Endothelial cell of umbilical vein (primary cell): ENCODE data around the gene ZEB1. TPM values are rescaled to one million over a fixed set of nuclear protein-coding genes. Genes with fewer than 3 reads are reported as not detected.
"Not testable (repeated sequence)": the region's sequence is repeated elsewhere in the genome, so short reads cannot be mapped to it uniquely, and the experiment has no call there.

Experiments used
- BruUV-seq: library from RNA; stranded (reverse); fragments of 400-500 nt; replicated peaks from 2 replicates; lab custom pipeline; 2021; lab: Mats Ljungman, UMichigan
- CTCF ChIA-PET: fragments of 300-600, 350-600 bp; sonication (Branson Sonifier 250); formaldehyde crosslinking; loops from one replicate; lab custom pipeline; 2021; ENCODE audit warnings: antibody characterized with exemption, inconsistent platforms; lab: Charles Lee
- POLR2A ChIA-PET: fragments of 300-600, 350-600 bp; sonication (Branson Sonifier 250); formaldehyde crosslinking; loops from one replicate; lab custom pipeline; 2021; ENCODE audit warnings: antibody characterized with exemption, inconsistent platforms; lab: Charles Lee
- DNase-seq: peaks from one replicate; pipeline ENCODE4 v3.0.0-alpha.2; 2011; ENCODE audit warnings: low read depth, low spot score
- FAIRE-seq: peaks from 2 replicates; lab custom pipeline; 2011; peaks lifted over from hg19 to GRCh38; lab: Jason Lieb, UNC
- H2AFZ ChIP-seq: 2 replicates; pipeline ENCODE4 v1.6.0; 2012; ENCODE audit warnings: low read depth, low read length, control low read depth, inconsistent platforms
- H3K27ac ChIP-seq: 2 replicates; pipeline ENCODE4 v1.5.1; 2011; ENCODE audit warnings: low read depth, mild to moderate bottlenecking, control low read depth, low read length, moderate library complexity; ENCODE audit not compliant: insufficient read depth
- H3K27me3 ChIP-seq, 2 experiments: 2 replicates each; pipeline versions ENCODE4 v1.6.0 to v1.6.1; 2011; ENCODE audit warnings: low read length in 2 of 2, mixed read lengths in 1 of 2; ENCODE audit not compliant: control insufficient read depth in 2 of 2, insufficient read depth in 2 of 2
- H3K36me3 ChIP-seq, 2 experiments: 2 replicates in 1 of 2; 3 replicates in 1 of 2; pipeline ENCODE4 v1.5.1; 2011; ENCODE audit warnings: low read length in 2 of 2, mild to moderate bottlenecking in 1 of 2, moderate library complexity in 1 of 2; ENCODE audit not compliant: control insufficient read depth in 2 of 2, insufficient read depth in 2 of 2; ENCODE audit errors: extremely low read depth in 1 of 2
- H3K4me1 ChIP-seq: 3 replicates; pipeline ENCODE4 v1.5.1; 2011; ENCODE audit warnings: mild to moderate bottlenecking, low read length; ENCODE audit not compliant: control insufficient read depth, insufficient read depth; ENCODE audit errors: extremely low read depth
- H3K4me2 ChIP-seq: 2 replicates; pipeline ENCODE4 v1.6.1; 2011; ENCODE audit warnings: low read length, control low read depth, mixed read lengths; ENCODE audit not compliant: insufficient read depth
- H3K4me3 ChIP-seq, 3 experiments: fragments of 200-600 bp in 1 of 3; sonication (generic), shearing (Covaris generic) in 1 of 3; replicated peaks in 1 of 3; 2 replicates each; pipeline ENCODE4 v1.5.1; 2011 to 2016; ENCODE audit warnings: control low read depth in 3 of 3, low read length in 3 of 3, mild to moderate bottlenecking in 2 of 3, inconsistent platforms in 1 of 3, low read depth in 1 of 3, moderate library complexity in 1 of 3; ENCODE audit not compliant: insufficient read depth in 1 of 3
- H3K79me2 ChIP-seq: 2 replicates; pipeline ENCODE4 v1.6.0; 2012; ENCODE audit warnings: low read length, inconsistent platforms; ENCODE audit not compliant: control insufficient read depth, insufficient read depth
- H3K9ac ChIP-seq: replicated peaks from 2 replicates; pipeline ENCODE3; 2011; ENCODE audit warnings: low read length, control low read depth; ENCODE audit not compliant: insufficient read depth; ENCODE audit errors: extremely low read depth
- H3K9me1 ChIP-seq: replicated peaks from 3 replicates; pipeline ENCODE4 v1.6.0; 2011; ENCODE audit warnings: mild to moderate bottlenecking, low read length; ENCODE audit not compliant: control insufficient read depth, insufficient read depth; ENCODE audit errors: extremely low read depth
- H3K9me3 ChIP-seq: replicated peaks from 2 replicates; pipeline ENCODE4 v1.5.1; 2012; ENCODE audit warnings: low read length, inconsistent platforms; ENCODE audit not compliant: control insufficient read depth, insufficient read depth
- H4K20me1 ChIP-seq: replicated peaks from 2 replicates; pipeline ENCODE3; 2011; ENCODE audit warnings: mild to moderate bottlenecking, low read length; ENCODE audit not compliant: control insufficient read depth, insufficient read depth; ENCODE audit errors: extremely low read depth
- EZH2 ChIP-seq: IDR thresholded peaks from 2 replicates; pipeline ENCODE4 v1.6.1; 2012; ENCODE audit warnings: borderline replicate concordance, low read depth, mild to moderate bottlenecking, moderate library complexity, low read length, inconsistent platforms; ENCODE audit not compliant: severe bottlenecking
- FOS ChIP-seq: IDR thresholded peaks from 2 replicates; pipeline ENCODE4 v1.6.1; 2011; ENCODE audit warnings: mild to moderate bottlenecking, low read length, moderate library complexity, borderline replicate concordance; ENCODE audit not compliant: insufficient read depth
- GATA2 ChIP-seq: IDR thresholded peaks from 2 replicates; pipeline ENCODE4 v1.7.0; 2011; ENCODE audit warnings: low read depth, mild to moderate bottlenecking, moderate library complexity, mixed read lengths, low read length; ENCODE audit not compliant: insufficient read length, insufficient read depth
- JUN ChIP-seq: IDR thresholded peaks from 2 replicates; pipeline ENCODE4 v1.6.1; 2011; ENCODE audit warnings: borderline replicate concordance, low read depth; ENCODE audit not compliant: insufficient read length, insufficient read depth
- MYC ChIP-seq: IDR thresholded peaks from one replicate; pipeline ENCODE4 v1.6.1; 2011; ENCODE audit warnings: mild to moderate bottlenecking, low read depth, low read length
- POLR2A ChIP-seq: IDR thresholded peaks from 2 replicates; pipeline ENCODE4 v1.6.1; 2012; ENCODE audit warnings: low read depth, mild to moderate bottlenecking, control low read depth, low read length
- POLR2AphosphoS5 ChIP-seq: IDR thresholded peaks from 2 replicates; pipeline ENCODE4 v1.6.1; 2012; ENCODE audit warnings: low read depth, mild to moderate bottlenecking, control low read depth, low read length, moderate library complexity; ENCODE audit not compliant: insufficient read depth
- dilution Hi-C: fragments of 300-500 bp; cut with MboI; formaldehyde crosslinking; loops from one replicate; pipeline ENCODE4 v1.15.0; 2019; ENCODE audit warnings: low sequenced_read_pairs; ENCODE audit not compliant: extremely low pct_ligation_motif_present
- intact Hi-C: fragments of 100-400 bp; cut with micrococcal nuclease; formaldehyde crosslinking; loops from one replicate; pipeline ENCODE4 v1.10.0; 2022
- polyA plus RNA-seq, 4 experiments: library from polyadenylated mRNA; depleted of rRNA in 3 of 4; stranded (reverse) in 3 of 4; unstranded in 1 of 4; fragments of >200 nt; gene quantifications; 2 replicates each; pipeline versions ENCODE4 v1.2.1 to v1.2.3, GENCODE V29; 2011 to 2012; ENCODE audit warnings: missing spikeins in 1 of 4
- total RNA-seq: library from RNA; stranded (reverse); gene quantifications from 2 replicates; pipeline ENCODE4 v1.2.3, GENCODE V29; 2021
- TF ChIP-seq, protein P1 (sequence below): IDR thresholded peaks from 2 replicates; pipeline ENCODE4 v1.6.1; 2011; ENCODE audit not compliant: insufficient read depth, insufficient read length
- TF ChIP-seq, protein P2 (sequence below), 2 donors: IDR thresholded peaks; 1 replicate in 1 of 2; 2 replicates in 1 of 2; pipeline ENCODE4 v1.5.1; 2011; ENCODE audit warnings: low read length in 2 of 2, mild to moderate bottlenecking in 2 of 2, moderate library complexity in 2 of 2, control low read depth in 1 of 2, inconsistent platforms in 1 of 2, low read depth in 1 of 2; ENCODE audit not compliant: insufficient read depth in 1 of 2; ENCODE audit errors: extremely low read depth in 1 of 2

The ZEB1 gene
- total and polyA plus RNA-seq, 2 donors (not counting 3 experiments of a cell fraction or from before 2014, with no cell fraction given): 19.8 to 130 TPM

DNA sequence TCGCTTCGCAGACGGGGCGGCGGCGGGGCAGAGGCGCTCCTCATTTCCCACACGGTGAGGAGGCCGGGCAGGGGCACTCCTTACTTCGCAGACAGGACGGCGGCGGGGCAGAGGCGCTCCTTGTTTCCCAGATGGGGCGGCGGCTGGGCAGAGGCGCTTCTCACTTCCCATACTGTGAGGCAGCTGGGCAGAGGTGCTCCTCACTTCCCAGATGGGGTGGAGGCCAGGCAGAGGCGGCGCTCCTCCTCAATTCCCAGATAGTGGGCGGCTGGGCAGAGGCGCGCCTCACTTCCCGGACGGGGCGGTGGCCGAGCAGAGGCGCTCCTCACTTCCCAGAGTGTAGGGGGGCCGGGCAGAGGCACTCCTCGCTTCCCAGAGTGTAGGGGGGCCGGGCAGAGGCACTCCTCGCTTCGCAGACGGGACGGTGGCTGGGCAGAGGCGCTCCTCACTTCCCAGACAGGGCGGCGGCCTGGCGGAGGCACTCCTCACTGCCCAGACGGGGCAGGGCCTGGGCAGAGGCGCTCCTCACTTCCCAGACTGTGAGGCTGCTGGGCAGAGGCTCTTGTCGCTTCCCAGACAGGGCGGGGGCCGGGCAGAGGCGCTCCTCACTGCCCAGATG, 43.1 kb downstream of the ZEB1 start:
- no peak overlapping the region for H3K4me2 ChIP-seq
- no peak overlapping the region for H3K27ac ChIP-seq
- H3K79me2 ChIP-seq: peaks cover 92% of the 10 kb centered on the region
- no peak overlapping the region for H2AFZ ChIP-seq
- H3K4me1 ChIP-seq: peaks cover 6% of the 10 kb centered on the region
- dilution Hi-C loops: no loop called here
- no TSS peak for BruUV-seq
- H3K27me3 ChIP-seq: no peaks in the 10 kb centered on the region
- DNase-seq: no peak
- ChIA-PET CTCF (no interaction called here), POLR2A (no interaction called here)
- no peak overlapping the region for H3K9ac ChIP-seq
- intact Hi-C loops: no loop called here
- no peaks in the 10 kb centered on the region for H3K9me1 ChIP-seq
- TF ChIP-seq, protein P1, sequence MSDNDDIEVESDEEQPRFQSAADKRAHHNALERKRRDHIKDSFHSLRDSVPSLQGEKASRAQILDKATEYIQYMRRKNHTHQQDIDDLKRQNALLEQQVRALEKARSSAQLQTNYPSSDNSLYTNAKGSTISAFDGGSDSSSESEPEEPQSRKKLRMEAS: no peak
- no peak for TF ChIP-seq GATA2
- no peak for TF ChIP-seq POLR2AphosphoS5
- TF ChIP-seq, protein P2, sequence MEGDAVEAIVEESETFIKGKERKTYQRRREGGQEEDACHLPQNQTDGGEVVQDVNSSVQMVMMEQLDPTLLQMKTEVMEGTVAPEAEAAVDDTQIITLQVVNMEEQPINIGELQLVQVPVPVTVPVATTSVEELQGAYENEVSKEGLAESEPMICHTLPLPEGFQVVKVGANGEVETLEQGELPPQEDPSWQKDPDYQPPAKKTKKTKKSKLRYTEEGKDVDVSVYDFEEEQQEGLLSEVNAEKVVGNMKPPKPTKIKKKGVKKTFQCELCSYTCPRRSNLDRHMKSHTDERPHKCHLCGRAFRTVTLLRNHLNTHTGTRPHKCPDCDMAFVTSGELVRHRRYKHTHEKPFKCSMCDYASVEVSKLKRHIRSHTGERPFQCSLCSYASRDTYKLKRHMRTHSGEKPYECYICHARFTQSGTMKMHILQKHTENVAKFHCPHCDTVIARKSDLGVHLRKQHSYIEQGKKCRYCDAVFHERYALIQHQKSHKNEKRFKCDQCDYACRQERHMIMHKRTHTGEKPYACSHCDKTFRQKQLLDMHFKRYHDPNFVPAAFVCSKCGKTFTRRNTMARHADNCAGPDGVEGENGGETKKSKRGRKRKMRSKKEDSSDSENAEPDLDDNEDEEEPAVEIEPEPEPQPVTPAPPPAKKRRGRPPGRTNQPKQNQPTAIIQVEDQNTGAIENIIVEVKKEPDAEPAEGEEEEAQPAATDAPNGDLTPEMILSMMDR (IDR thresholded peaks at IDR 0.05; ENCODE audit: extremely low read depth in 1 of 2, insufficient read depth in 1 of 2, low read depth in 1 of 2, low read length in 2 of 2): no peak
- TF ChIP-seq JUN: no peak
- no peak for TF ChIP-seq EZH2
- TF ChIP-seq POLR2A: no peak
- no peak for TF ChIP-seq MYC
- TF ChIP-seq FOS: no peak
- no peak for FAIRE-seq
- H3K4me3 ChIP-seq: no peak overlapping the region
- H4K20me1 ChIP-seq: peaks cover 14% of the 10 kb centered on the region
- H3K36me3 ChIP-seq: peaks cover 0 to 5% of the 10 kb centered on the region in 2 experiments
- no peaks in the 10 kb centered on the region for H3K9me3 ChIP-seq

DNA sequence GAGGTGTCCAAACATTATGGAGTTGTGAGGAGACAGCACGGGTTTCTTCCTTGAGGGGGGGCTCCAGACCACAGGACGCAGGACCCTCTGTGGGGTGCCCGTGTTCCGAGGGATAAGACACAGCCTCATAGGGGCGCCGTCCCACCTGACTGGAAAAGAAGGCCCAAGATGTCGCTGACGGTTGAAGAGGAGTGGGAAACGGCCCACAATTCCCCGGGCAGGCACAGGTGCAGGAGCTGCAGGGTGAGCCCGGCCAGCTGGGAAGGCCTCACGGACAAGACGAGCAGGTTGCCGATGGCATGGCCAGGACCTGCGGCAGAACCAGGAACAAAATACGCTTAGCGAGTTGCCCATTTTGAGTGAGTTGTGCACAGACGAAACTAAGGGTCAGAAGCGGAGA, 44.7 kb downstream of the ZEB1 start:
- DNase-seq, intact Hi-C loops, H3K4me3 ChIP-seq, BruUV-seq, dilution Hi-C loops, H3K27ac ChIP-seq, POLR2A ChIA-PET, H3K27me3 ChIP-seq, FAIRE-seq, H3K9me3 ChIP-seq, H3K9me1 ChIP-seq, H3K36me3 ChIP-seq, H3K4me1 ChIP-seq, H2AFZ ChIP-seq, H3K9ac ChIP-seq, CTCF ChIA-PET, H3K4me2 ChIP-seq: not testable (repeated sequence)
- Histone ChIP-seq H3K79me2 (peaks cover 93% of the 10 kb centered on the region), H4K20me1 (peaks cover 13% of the 10 kb centered on the region)

DNA sequence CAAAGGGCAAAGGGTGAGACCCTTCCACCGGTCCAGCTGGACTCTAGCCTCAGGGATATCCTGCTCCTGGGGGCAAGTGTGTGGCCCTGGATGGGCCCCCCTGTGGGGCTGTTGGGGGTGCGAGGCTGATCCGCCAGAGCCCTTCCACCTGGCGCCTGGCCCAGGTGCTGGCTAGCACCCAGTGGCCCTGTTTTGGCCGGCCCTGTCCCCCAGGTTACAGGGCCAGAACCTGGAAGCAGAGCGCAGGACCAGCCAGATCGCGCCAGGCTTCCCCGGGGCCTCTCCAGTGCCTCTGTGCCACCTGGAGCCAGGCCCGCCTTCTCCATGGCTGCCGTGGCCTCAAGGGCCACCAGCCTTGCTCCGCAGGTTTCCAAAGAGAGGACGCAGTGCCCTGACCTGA, 45.2 kb downstream of the ZEB1 start:
- H3K4me1 ChIP-seq, H3K36me3 ChIP-seq, H3K9me1 ChIP-seq, intact Hi-C loops, H2AFZ ChIP-seq, CTCF ChIA-PET, DNase-seq, H3K9me3 ChIP-seq, H3K4me2 ChIP-seq, H3K27me3 ChIP-seq, H3K4me3 ChIP-seq, FAIRE-seq, H3K27ac ChIP-seq, dilution Hi-C loops, H3K9ac ChIP-seq, BruUV-seq, POLR2A ChIA-PET: not testable (repeated sequence)
- Histone ChIP-seq H3K79me2 (peaks cover 93% of the 10 kb centered on the region), H4K20me1 (peaks cover 15% of the 10 kb centered on the region)
